PFSK-1 (cell line): Measurements from ENCODE around the gene AZGP1.

ENCODE experiments used
- FOXP2 ChIP-seq: optimal IDR thresholded peaks from 2 replicates; pipeline ENCODE3; 2011; ENCODE audit warnings: borderline replicate concordance, control low read depth, inconsistent platforms; ENCODE audit not compliant: insufficient read depth; ENCODE audit errors: extremely low read length, extremely low read depth
- POLR2AphosphoS5 ChIP-seq: IDR thresholded peaks from 2 replicates; pipeline ENCODE4 v1.6.1; 2012; ENCODE audit warnings: low read depth, mild to moderate bottlenecking, control low read depth, low read length, moderate library complexity
- SIN3A ChIP-seq: IDR thresholded peaks from 2 replicates; pipeline ENCODE4 v1.6.1; 2012; ENCODE audit warnings: mild to moderate bottlenecking, low read length, moderate library complexity, borderline replicate concordance; ENCODE audit not compliant: insufficient read depth
- TAF1 ChIP-seq: IDR thresholded peaks from 2 replicates; pipeline ENCODE4 v1.6.1; 2012; ENCODE audit warnings: low read length, control low read depth, borderline replicate concordance; ENCODE audit not compliant: insufficient read depth
- TF ChIP-seq, protein P1 (sequence below), 2 experiments: IDR thresholded peaks; 2 replicates each; pipeline versions ENCODE4 v1.6.1 to v1.8.0; 2011 to 2012; ENCODE audit warnings: low read depth in 2 of 2, low read length in 2 of 2, control low read depth in 1 of 2, inconsistent platforms in 1 of 2, mild to moderate bottlenecking in 1 of 2, moderate library complexity in 1 of 2; ENCODE audit not compliant: insufficient read depth in 1 of 2

- TF ChIP-seq, protein P1, sequence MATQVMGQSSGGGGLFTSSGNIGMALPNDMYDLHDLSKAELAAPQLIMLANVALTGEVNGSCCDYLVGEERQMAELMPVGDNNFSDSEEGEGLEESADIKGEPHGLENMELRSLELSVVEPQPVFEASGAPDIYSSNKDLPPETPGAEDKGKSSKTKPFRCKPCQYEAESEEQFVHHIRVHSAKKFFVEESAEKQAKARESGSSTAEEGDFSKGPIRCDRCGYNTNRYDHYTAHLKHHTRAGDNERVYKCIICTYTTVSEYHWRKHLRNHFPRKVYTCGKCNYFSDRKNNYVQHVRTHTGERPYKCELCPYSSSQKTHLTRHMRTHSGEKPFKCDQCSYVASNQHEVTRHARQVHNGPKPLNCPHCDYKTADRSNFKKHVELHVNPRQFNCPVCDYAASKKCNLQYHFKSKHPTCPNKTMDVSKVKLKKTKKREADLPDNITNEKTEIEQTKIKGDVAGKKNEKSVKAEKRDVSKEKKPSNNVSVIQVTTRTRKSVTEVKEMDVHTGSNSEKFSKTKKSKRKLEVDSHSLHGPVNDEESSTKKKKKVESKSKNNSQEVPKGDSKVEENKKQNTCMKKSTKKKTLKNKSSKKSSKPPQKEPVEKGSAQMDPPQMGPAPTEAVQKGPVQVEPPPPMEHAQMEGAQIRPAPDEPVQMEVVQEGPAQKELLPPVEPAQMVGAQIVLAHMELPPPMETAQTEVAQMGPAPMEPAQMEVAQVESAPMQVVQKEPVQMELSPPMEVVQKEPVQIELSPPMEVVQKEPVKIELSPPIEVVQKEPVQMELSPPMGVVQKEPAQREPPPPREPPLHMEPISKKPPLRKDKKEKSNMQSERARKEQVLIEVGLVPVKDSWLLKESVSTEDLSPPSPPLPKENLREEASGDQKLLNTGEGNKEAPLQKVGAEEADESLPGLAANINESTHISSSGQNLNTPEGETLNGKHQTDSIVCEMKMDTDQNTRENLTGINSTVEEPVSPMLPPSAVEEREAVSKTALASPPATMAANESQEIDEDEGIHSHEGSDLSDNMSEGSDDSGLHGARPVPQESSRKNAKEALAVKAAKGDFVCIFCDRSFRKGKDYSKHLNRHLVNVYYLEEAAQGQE (IDR thresholded peaks at IDR 0.05; ENCODE audit: insufficient read depth in 1 of 2, low read depth in 2 of 2, low read length in 2 of 2), result no peak
- TF ChIP-seq POLR2AphosphoS5 (no peak), SIN3A (no peak), TAF1 (no peak), FOXP2 (no peak)
These were observed 1.1 kb downstream of the AZGP1 start for GRCh38 chr7:99974681-99975080.
